Testis (tissue), 3 donors: Measurements from ENCODE around the gene TUBGCP6. TPM values are rescaled to one million over a fixed set of nuclear protein-coding genes. Genes with fewer than 3 reads are reported as not detected.
A peak's percentile ranks its signal among the peaks of the same experiment; 100 is the strongest.

Experiments
- DNase-seq: peaks from one replicate; pipeline ENCODE4 v3.0.0-alpha.2; 2019
- H3K27ac ChIP-seq, 2 donors: fragments of 200-600 bp; sonication (generic); one replicate each; pipeline ENCODE4 v1.5.1; 2019
- H3K27me3 ChIP-seq: fragments of 200-600 bp; sonication (generic); one replicate; pipeline ENCODE4 v1.5.1; 2019
- H3K36me3 ChIP-seq: fragments of 200-600 bp; sonication (generic); one replicate; pipeline ENCODE4 v1.5.1; 2017; ENCODE audit warnings: low read depth; ENCODE audit errors: missing control alignments
- H3K4me1 ChIP-seq: fragments of 200-600 bp; sonication (generic); one replicate; pipeline ENCODE4 v1.5.1; 2019
- H3K4me3 ChIP-seq, 2 donors: fragments of 200-600 bp; sonication (generic); one replicate each; pipeline ENCODE4 v1.5.1; 2017 to 2019
- H3K9me3 ChIP-seq: fragments of 200-600 bp; sonication (generic); one replicate; pipeline ENCODE4 v1.5.1; 2017
- POLR2A ChIP-seq: fragments of 450-650 bp; IDR thresholded peaks from one replicate; pipeline ENCODE4 v1.6.1; 2017; ENCODE audit warnings: antibody characterized with exemption, mild to moderate bottlenecking, moderate library complexity
- WGBS, 2 donors: methylation state at CpG; one replicate each; pipeline ENCODE4 v1.1.5; 2018; 5-methylcytosine and 5-hydroxymethylcytosine counted together
- intact Hi-C: fragments of 100-400 bp; cut with DNase I; formaldehyde crosslinking; loops from one replicate; pipeline ENCODE4 v1.15.1; 2023; ENCODE audit warnings: low total_unique reads
- polyA plus RNA-seq: library from polyadenylated mRNA; stranded (reverse); fragments of 350-450 nt; fragmentation: Illumina TruSeq; extraction: RNeasy Lipid Tissue Mini Kit (QIAGEN cat#74804); gene quantifications from one replicate; pipeline ENCODE4 v1.2.3, GENCODE V29; 2014; ENCODE audit warnings: low read depth, low replicate concordance; ENCODE audit not compliant: insufficient read depth
- total RNA-seq, 2 donors: library from RNA; depleted of rRNA; stranded (reverse); fragments of >200 nt; gene quantifications; one replicate each; pipeline ENCODE4 v1.2.3, GENCODE V29; 2016
- TF ChIP-seq, protein P1 (sequence below), 3 experiments: fragments of 450-650 bp in 2 of 3; fragments of 200-600 bp in 1 of 3; sonication (generic) in 1 of 3; IDR thresholded peaks; one replicate each; pipeline ENCODE4 v1.5.1; 2016 to 2019; ENCODE audit warnings: antibody characterized with exemption in 3 of 3, mild to moderate bottlenecking in 2 of 3, moderate library complexity in 1 of 3

Gene TUBGCP6
- total and polyA plus RNA-seq, 3 donors from 2014 or later = 40.2 to 143 (median 136) TPM

GRCh38 chr22:50268655-50269113 lies 23.9 kb upstream of the TUBGCP6 start:
- no peaks in the 10 kb centered on the region for H3K9me3 ChIP-seq
- H3K36me3 ChIP-seq = no peaks in the 10 kb centered on the region
- intact Hi-C loops = no loop called here
- DNase-seq = peak; percentile 38
- H3K4me1 ChIP-seq = peaks cover 44% of the 10 kb centered on the region
- WGBS, 2 donors = 40 to 43% methylated on average over 2 to 9 of the region's 9 CpGs
- H3K27ac ChIP-seq = peak overlapping the region in 1 of 2 donors; percentile 28
- H3K4me3 ChIP-seq = no peak overlapping the region
- H3K27me3 ChIP-seq = no peaks in the 10 kb centered on the region
- TF ChIP-seq, protein P1, sequence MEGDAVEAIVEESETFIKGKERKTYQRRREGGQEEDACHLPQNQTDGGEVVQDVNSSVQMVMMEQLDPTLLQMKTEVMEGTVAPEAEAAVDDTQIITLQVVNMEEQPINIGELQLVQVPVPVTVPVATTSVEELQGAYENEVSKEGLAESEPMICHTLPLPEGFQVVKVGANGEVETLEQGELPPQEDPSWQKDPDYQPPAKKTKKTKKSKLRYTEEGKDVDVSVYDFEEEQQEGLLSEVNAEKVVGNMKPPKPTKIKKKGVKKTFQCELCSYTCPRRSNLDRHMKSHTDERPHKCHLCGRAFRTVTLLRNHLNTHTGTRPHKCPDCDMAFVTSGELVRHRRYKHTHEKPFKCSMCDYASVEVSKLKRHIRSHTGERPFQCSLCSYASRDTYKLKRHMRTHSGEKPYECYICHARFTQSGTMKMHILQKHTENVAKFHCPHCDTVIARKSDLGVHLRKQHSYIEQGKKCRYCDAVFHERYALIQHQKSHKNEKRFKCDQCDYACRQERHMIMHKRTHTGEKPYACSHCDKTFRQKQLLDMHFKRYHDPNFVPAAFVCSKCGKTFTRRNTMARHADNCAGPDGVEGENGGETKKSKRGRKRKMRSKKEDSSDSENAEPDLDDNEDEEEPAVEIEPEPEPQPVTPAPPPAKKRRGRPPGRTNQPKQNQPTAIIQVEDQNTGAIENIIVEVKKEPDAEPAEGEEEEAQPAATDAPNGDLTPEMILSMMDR (IDR thresholded peaks at IDR 0.05) = no peak
- no peak for TF ChIP-seq POLR2A

GRCh38 chr22:50267591-50268390 lies 23.0 kb upstream of the TUBGCP6 start:
- H3K4me1 ChIP-seq = peaks cover 44% of the 10 kb centered on the region
- DNase-seq = peak; percentile 81
- peak overlapping the region in 1 of 2 donors; percentile 28 for H3K27ac ChIP-seq
- H3K27me3 ChIP-seq = no peaks in the 10 kb centered on the region
- H3K4me3 ChIP-seq = peak overlapping the region; percentile 39 to 47
- no peaks in the 10 kb centered on the region for H3K9me3 ChIP-seq
- TF ChIP-seq, protein P1 (IDR thresholded peaks at IDR 0.05) = peak in 1 of 3 experiments; percentile 17
- TF ChIP-seq POLR2A = no peak
- no peaks in the 10 kb centered on the region for H3K36me3 ChIP-seq
- WGBS, 2 donors = 22 to 36% methylated on average over 2 to 46 of the region's 75 CpGs
- intact Hi-C loops = no loop called here

- H3K36me3 ChIP-seq = no peaks in the 10 kb centered on the region
- TF ChIP-seq, protein P1 (IDR thresholded peaks at IDR 0.05) = no peak
- TF ChIP-seq POLR2A = no peak
- H3K4me1 ChIP-seq = peaks cover 46% of the 10 kb centered on the region
- peak overlapping the region; percentile 21 to 47 for H3K4me3 ChIP-seq
- H3K9me3 ChIP-seq = no peaks in the 10 kb centered on the region
- no peak for DNase-seq
- H3K27ac ChIP-seq = no peak overlapping the region
- intact Hi-C loops = no loop called here
- WGBS, 2 donors = 63 to 73% methylated on average over 13 to 33 of the region's 37 CpGs
- no peaks in the 10 kb centered on the region for H3K27me3 ChIP-seq
Observed at GRCh38 chr22:50266994-50267393, 22.2 kb upstream of the TUBGCP6 start.

- Histone ChIP-seq H3K27me3 (no peaks in the 10 kb centered on the region), H3K27ac (no peak overlapping the region), H3K9me3 (no peaks in the 10 kb centered on the region), H3K4me1 (peaks cover 37% of the 10 kb centered on the region), H3K4me3 (no peak overlapping the region), H3K36me3 (no peaks in the 10 kb centered on the region)
- WGBS, 2 donors = 91 to 96% methylated on average over 3 to 15 of the region's 15 CpGs
- DNase-seq = no peak
- TF ChIP-seq, protein P1 (IDR thresholded peaks at IDR 0.05) = no peak
- TF ChIP-seq POLR2A = no peak
- intact Hi-C loops = no loop called here
Observed at GRCh38 chr22:50264946-50265669, 20.3 kb upstream of the TUBGCP6 start.
